IPS DF 4.7 (cell line): ENCODE results near the gene GGA2.
"Not testable (repeated sequence)": the region's sequence is repeated elsewhere in the genome, so short reads cannot be mapped to it uniquely, and the experiment has no call there.

Experiments
- DNase-seq: peaks from one replicate; pipeline ENCODE4 v3.0.0-alpha.2; 2013; ENCODE audit warnings: low spot score; ENCODE audit errors: extremely low read depth

The GGA2 gene, protein sequence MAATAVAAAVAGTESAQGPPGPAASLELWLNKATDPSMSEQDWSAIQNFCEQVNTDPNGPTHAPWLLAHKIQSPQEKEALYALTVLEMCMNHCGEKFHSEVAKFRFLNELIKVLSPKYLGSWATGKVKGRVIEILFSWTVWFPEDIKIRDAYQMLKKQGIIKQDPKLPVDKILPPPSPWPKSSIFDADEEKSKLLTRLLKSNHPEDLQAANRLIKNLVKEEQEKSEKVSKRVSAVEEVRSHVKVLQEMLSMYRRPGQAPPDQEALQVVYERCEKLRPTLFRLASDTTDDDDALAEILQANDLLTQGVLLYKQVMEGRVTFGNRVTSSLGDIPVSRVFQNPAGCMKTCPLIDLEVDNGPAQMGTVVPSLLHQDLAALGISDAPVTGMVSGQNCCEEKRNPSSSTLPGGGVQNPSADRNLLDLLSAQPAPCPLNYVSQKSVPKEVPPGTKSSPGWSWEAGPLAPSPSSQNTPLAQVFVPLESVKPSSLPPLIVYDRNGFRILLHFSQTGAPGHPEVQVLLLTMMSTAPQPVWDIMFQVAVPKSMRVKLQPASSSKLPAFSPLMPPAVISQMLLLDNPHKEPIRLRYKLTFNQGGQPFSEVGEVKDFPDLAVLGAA

DNA sequence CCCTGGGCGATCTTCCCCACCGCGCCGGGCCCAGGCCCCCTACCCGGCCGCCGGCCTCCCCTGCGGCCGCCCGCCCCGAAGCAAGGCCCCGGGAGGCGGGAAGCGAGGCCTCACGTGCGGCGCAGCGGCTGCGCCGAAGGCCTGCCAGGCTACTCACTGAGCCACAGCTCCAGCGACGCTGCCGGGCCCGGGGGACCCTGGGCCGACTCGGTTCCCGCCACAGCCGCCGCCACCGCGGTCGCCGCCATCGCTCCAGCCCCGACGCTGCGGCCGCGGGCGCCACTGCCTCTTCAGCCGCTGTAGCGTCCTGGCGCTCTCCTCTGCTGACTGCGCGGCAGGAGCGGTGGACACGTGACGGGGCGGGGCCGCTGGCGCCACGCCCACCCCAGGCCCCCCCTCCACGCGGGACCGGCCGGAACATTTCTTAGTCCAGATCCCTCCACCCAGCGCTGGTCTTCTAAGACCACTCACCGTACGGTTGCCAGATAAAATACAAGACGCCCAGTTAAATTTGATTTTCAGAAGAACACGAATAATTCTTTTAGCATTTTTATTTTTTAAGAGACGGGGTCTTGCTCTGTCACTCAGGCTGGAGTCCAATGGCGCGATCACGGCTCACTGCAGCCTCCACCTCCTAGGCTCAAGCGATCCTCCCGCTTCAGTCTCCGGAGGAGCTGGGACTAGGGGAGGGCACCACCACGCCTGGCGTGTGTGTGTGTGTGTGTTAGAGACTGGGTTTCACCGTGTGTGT is at the start of gene GGA2:
Gene GGA2 (minus strand): TSS at position 331 of the 751 bp plus-strand sequence. CDS start 83 bp downstream, at position 248.
- DNase-seq = no peak

DNA sequence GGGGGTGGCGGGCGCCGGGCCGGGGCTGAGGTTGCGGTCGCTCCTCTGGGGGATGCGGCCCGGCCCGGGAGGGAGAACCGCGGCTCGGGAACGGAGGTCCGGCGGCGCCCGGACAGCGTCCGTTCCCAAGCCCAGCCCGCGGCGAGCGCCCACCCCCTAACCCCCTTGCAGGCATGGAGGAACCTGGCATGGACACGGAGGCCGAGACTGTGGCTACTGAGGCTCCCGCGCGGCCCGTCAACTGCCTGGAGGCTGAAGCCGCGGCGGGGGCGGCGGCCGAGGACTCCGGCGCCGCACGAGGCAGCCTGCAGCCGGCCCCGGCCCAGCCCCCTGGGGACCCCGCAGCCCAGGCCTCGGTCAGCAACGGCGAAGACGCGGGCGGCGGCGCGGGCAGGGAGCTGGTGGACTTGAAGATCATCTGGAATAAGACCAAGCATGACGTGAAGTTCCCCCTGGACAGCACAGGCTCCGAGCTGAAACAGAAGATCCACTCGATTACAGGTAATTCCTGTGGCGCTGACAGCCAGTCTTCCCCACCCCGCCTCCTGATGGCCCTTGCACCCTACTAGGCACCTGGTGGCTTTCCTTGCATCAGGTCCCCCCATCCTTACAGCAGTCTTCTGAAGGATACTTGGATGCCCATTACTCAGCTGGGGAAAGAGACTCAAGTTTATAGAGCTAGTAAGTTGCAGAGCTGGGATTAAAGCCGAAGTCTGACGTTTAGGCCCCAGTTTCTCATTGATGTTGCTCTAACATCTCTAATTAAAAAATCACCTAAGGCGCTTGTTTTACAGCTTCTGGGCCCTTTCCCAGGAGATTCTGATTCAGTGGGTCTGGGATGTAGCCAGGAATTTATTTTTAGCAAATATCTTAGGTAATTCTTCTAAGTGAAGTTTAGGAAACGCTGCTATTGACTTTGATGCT is 47.7 kb upstream of the GGA2 start:
- no peak for DNase-seq

DNA sequence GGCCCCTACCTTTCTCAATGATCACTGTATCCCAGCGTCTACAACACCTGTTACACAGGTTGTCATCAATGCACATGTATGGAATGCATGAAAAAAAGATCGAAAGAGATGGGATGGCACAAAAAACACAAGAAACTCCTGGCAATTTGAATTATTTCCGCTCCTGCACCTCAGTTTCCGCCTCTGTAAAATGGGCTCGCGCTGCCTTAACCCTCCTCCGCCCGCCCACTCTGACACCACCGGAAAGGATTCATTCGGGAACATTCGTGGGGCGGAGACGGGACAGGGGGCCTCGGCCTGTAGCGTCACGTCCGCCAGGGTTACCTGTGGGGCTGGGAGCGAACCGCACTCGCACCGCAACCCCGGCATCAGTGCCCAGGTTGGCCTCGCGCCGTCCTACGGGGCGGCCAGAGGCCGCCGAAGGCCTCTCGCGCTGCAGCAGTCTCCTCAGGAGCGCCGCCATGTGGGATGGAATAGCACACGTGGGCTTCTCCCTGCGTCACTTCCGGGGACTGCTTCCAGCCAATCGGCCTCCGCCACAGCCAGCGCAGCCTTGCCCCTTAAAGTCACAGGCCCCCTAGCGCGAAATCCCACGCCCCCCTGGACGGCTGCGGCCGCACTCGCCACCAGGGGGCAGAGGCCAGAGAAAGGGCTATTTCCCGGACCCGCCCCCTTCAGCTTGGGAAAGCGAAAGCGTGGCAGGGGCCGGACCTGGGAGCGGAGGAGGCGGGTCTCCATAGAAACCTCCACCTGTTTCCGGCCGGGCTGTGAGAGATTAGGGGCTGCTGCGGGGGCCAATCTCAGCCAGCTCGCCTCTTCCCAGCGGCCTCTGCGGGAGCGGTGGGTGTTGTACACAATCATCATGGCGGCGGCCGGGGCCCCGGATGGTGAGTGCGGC is 46.8 kb upstream of the GGA2 start, which contains the start of the genes EARS2 and UBFD1:
Gene EARS2 (minus strand): TSS at position 470 of the 898 bp plus-strand sequence. CDS start 7 bp downstream, at position 463.
Gene UBFD1 (plus strand): TSS at position 847 of the 898 bp plus-strand sequence. CDS start 16 bp downstream, at position 863.
- peak; percentile 84 for DNase-seq

DNA sequence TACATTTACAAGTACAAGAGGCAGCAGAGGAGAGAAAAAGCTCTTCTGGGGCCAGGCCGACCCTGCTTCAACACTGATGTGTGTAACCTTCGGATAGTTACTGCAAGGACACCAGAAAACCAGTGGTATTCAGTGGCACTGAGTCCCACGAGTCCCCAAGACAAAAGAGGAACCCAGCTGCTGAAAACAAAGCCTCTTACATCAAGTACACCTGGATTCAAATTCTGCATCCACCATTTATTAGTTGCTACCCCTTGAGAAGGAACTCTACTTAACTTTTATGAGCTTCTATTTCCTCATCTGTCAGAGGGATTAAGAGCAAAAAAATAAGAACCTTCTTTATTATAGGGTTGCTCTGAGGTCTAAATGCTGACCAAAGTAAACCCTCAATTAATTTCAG is 44.2 kb upstream of the GGA2 start:
- DNase-seq = no peak

DNA sequence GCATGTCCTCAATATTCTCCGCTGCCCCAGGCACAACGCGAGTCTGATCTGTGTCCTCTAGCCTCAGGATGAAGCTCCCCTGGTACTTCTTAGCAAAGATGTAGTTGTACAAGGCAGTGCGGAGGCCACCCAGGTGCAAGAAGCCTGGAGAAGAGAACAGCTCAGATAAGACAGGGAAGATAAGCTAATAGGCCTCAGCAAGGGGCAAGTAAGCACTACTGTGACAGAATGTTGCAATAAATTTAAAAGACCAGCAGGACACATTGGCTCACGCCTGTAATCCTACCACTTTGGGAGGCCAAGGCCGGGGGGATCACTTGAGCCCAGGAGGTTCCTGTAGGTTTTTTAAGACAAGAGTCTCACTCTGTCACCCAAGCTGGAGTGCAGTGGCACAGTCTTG is 41.9 kb upstream of the GGA2 start:
- no peak for DNase-seq

DNA sequence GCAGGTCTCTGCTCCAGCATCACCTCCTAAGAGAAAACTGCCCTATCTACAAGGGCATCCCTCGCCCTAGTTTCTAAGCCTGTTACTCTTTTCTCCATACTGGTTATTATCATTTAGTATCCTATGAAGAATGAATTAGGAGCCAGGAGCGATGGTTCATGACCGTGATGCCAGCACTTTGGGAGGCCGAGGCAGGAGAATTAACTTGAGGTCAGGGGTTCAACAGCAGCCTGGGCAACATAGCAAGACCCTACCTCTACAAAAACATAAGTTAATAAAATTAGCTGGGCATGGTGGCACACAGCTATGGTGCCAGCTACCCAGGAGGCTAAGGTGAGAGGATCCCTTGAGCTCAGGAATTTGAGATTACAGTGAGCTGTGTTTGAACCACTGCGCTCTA is 39.6 kb upstream of the GGA2 start:
- DNase-seq = no peak

DNA sequence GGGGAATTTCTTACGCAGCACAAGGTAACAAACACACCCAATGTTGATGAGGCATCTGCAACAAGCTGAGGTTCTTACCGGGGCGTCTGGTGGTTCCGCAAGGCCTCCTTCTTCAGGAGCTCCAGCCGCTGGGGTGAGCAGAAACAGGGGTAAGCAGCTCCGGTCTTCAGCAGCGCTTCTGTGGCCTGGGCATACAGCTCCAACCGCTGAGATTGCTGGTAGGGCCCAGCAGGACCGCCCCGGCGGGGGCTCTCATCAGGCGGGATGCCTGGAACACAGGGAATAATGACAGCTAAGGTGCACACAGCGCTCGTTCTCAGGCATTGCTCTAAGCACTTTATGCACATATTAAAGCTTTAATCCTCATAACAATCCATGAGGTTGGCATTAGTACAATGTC is 34.1 kb upstream of the GGA2 start:
- no peak for DNase-seq

DNA sequence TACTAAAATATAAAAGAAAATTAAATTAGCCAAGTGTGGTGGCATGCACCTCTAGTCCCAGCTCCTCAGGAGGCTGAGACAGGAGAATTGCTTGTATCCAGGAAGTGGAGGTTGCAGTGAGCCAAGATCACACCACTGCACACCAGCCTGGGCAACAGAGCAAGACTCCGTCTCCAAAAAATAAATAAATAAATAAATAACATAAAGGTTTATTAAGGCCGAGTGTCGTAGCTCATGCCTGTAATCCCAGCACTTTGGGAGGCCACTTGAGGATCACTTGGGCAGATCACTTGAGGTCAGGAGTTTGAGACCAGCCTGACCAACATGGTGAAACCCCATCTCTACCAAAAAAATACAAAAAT is 30.5 kb upstream of the GGA2 start:
- DNase-seq = not testable (repeated sequence)

DNA sequence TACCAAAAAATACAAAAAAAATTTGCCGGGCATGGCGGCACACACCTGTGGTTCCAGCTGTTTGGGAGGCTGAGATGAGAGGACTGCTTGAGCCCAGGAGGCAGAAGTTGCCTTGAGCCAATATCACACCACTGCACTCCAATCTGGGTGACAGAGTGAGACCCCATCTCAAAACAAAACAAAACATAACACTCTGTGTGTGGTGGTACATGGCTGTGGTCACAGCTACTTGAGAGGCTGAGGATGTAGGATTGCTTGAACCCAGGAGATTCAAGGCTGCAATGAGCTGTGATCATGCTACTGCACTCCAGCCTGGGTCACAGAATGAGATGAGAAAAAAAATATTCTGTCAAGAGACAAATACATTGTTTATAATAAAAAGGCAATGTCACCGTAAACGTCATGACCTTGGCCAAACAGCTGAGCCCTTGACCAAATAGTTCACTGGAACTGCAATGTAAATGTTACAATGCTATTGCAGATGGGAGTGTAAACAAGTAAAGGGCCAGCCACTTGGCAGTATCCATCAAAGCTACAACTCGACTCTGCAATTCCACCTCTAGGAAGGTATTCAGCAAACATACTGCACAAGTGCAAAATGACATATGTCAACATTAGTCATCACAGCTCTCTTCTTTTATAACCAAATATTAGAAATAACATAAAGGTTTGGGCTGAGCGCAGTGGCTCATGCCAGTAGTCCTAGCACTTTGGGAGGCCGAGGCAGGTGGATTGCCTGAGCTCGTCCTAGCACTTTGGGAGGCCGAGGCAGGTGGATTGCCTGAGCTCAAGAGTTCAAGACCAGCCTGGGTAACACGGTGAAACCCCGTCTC is 29.9 kb upstream of the GGA2 start:
- no peak for DNase-seq

DNA sequence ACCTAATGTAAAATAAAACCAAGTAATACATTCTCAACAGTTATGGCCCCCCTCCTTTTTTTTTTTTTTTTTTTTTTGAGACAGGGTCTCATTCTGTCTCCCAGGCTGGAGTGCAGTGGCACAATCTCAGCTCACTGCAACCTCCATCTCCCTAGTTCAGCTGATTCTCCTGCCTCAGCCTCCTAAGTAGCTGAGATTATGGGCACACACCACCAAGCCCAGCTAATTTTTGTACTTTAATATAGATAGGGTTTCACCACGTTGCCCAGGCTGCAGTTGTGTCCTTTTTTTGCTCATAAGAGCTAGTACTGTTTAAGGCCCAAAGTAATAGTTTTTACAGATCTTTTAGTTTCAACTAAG is 28.6 kb upstream of the GGA2 start:
- no peak for DNase-seq

DNA sequence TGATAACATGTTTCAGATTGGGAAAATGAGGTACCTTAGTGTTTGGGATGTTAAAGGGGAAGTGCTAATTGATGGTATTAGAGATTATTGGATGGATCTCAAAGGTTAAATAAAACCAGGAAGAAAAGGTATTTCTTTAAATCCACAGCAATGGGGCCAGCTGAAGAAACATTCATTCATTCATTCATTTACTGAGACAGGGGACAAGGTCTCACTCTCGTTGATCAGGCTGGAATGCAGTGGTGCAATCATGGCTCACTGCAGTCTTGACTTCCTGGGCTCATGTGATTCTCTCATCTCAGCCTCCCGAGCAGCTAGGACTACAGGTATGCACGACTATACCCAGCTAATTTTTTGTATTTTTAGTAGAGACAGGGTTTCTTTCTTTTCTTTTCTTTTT is 27.1 kb upstream of the GGA2 start:
- no peak for DNase-seq

DNA sequence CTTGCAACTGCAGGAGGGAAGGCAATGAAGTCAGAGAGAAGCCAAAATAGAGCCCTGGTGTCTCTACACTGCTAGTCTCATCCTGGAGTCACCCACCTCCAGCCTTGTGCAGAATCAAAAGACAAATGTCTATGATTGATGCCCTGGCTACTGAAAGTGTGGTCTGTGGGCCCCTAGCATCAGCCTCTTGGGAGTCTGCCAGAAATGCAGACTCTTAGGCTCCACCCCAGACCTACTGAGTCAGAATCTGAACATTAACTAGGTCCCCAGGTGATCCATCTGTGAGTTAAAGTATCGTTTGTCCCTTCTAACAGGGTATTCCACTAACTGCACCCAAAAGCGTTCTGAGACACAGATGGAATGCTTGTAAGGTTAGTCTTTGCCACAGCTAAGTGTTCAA is 25.6 kb upstream of the GGA2 start:
- no peak for DNase-seq

DNA sequence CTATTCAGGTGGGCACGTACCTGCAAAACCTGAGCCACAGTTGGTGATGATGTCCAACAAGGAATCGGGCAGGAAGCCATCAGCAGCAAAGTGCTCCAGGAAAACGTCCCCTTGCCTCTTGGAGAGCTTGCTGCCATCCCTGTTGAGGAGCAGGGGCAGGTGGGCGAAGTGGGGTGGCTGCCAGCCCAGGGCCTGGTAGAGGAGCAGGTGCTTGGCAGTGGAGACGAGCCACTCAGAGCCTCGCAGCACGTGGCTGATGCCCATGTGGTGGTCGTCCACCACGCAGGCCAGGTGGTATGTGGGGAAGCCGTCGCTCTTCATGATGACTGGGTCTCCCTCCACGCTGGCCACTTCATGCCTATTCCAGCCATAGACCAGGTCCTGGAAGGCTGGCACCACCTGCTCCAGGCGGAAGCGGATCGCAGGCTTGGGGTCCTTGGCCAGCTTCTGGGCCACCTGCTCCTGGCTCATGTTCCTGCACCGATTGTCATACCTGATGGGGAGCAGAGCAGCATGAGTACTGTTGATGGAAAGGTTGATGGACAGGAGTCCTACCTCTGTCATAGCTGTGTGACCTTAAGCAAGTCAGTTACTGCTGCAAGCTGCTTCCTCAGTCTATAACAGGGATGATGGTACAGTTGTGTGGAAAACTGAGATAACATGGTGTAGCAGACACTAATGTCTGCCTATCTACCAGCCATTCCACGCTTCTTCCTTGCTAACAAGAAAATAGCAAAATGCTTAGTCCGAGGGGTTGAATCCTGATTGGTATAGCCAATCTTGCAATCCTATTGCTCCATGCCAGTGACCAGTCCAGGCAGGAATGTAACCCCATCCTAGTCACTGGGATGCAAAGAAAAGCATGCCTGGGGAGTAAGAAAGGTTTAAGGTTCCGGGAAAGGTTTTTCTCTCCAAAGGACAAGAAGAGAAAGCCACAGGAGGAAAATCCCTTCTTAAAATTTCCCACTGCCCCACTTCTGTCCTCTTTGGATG is 24.9 kb upstream of the GGA2 start:
- no peak for DNase-seq

DNA sequence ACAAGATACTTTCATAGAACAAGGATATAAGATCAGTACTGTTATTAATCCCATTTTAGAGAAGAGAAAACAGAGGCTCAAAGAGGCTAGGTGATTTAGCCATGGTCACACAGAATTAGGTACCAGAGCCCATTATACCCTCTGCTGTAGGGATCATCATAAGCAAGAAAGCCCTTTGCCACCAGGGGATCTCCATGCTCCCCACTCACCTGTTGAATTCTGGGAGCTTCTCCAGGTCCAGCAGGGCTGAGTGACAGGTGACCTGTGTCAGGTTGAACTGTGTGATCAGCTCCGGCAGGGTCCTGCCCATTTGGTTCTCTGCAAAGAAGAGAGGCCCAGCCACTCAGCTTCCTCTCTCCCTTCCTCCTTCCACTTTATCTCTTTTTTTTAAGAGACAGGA is 22.2 kb upstream of the GGA2 start:
- DNase-seq = no peak

DNA sequence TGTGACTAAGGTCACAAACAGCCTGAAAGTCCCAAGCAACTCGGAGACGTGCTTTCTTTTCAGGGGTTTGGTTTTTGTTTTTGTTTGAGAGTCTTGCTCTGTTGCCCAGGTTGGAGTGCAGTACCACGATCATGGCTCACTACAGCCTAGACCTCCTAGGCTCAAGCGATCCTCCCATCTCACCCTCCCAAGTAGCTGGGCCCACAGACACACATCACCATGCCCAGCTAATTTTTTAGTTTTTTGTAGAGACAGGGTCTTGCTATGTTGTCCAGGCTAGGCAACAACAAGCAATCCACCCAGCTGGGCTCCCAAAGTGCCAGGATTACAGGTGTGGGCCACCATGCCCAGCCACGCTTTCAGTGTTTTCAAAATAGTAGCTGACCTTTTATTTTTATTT is 19.8 kb upstream of the GGA2 start:
- no peak for DNase-seq

DNA sequence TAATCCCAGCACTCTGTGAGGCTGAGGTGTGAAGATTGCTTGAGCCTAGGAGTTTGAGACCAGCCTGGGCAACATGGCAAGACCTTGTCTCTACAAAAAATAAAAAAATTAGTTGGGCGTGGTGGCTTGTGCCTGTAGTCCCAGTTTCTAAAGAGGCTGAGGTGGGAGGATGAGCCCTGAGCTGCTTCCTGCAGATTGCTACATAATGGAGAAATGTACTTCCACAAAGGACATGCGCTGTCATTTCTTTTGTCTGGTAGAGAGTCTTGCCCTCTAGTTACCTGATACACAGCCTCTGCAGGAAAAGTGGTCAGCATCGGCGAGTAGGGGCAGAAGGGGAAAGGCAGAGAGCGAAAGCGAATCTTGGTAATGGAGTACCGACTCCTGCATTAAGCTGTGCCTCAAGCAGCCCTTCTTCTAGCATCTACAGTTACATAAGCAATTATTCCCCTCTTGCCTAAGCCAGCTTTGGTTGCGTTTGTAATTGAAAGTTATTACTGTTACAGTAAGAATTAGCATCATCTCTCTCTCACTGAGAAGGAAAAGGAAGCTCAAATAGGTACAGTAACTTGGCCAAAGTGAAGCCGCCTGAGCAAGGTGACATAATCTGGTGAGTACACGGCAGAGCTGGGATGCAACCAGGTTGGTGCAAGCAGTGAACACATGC is 18.5 kb upstream of the GGA2 start:
- no peak for DNase-seq

DNA sequence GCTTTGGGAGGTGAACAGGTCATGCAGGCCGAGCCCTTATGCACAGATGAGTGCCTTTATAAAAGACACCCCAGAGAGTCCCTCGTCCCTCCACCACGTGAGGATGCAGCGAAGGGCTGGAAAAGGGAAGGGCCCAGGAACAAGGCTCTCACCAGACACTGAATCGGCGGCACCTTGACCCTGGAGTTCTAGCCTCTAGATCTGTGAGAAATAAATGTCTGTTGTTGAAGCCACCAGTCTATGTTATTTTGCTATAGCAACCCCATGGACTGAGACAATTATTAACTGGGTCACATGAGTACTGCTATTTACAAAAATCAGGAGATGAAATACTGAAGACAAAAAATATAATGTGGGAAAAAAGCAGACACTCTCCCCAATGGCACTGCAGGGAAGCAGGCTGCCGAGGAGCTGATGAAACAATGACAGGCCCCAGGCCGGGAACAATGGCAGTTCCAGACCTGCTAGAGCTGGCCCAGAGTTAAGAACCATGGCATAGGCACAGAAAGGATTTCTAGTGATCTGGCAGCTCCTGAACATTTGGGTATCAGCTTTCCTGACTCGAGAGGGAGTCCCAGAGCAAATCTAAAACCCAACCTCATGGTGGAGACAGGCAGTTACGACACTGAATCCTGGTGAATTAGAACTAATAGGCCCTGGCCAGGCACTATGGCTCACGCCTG is 17.8 kb upstream of the GGA2 start:
- no peak for DNase-seq
